Ovary (tissue), 3 donors: ENCODE results near the gene CNTNAP5.

ENCODE experiments used
- CTCF ChIP-seq, 3 donors: fragments of 450-650 bp in 2 of 3; fragments of 200-600 bp in 1 of 3; IDR thresholded peaks; one replicate each; pipeline versions ENCODE4 v1.5.1 to v1.8.0; 2016 to 2022; ENCODE audit warnings: antibody characterized with exemption in 3 of 3, mild to moderate bottlenecking in 1 of 3
- EP300 ChIP-seq: sonication (generic); formaldehyde crosslinking; IDR thresholded peaks from one replicate; pipeline ENCODE4 v1.6.1; 2017; ENCODE audit warnings: antibody characterized with exemption
- donor health status: DM: no; HTN: no; CAD: no.

- TF ChIP-seq CTCF (IDR thresholded peaks at IDR 0.05) (no peak), EP300 (no peak)
Observed at GRCh38 chr2:124048664-124049063, 23.6 kb downstream of the CNTNAP5 start.
